ENCODE results near the gene CHST6. TPM values are rescaled to one million over a fixed set of nuclear protein-coding genes. Genes with fewer than 3 reads are reported as not detected.
A peak's percentile ranks its signal among the peaks of the same experiment; 100 is the strongest.

The CHST6 gene
- total and polyA plus RNA-seq, 2 donors (not counting 3 experiments of a cell fraction or from before 2014, with no cell fraction given): 0.26 to 0.60 TPM

- TSS peak; percentile 83 for BruUV-seq (replicated peaks)
- intact Hi-C loops (cut with micrococcal nuclease) (loop anchor here (1.0 kb wide), 2 partner anchors 30 to 189 kb away; partner anchors contain the start of genes ADAT1 and TMEM170A), dilution Hi-C loops (cut with MboI; ENCODE audit: extremely low pct_ligation_motif_present, low sequenced_read_pairs) (no loop called here)
- peak overlapping the region; percentile 99 for H3K9ac ChIP-seq (replicated peaks; ENCODE audit: extremely low read depth, insufficient read depth, low read length)
- H3K36me3 ChIP-seq (ENCODE audit: control insufficient read depth in 2 of 2, extremely low read depth in 1 of 2, insufficient read depth in 2 of 2, low read length in 2 of 2): no peaks in the 10 kb centered on the region
- H3K79me2 ChIP-seq (ENCODE audit: control insufficient read depth, insufficient read depth, low read length): peaks cover 20% of the 10 kb centered on the region
- peaks cover 10% of the 10 kb centered on the region for H3K4me1 ChIP-seq (ENCODE audit: control insufficient read depth, extremely low read depth, insufficient read depth, low read length)
- CTCF ChIA-PET: interaction anchor here (0.8 to 2.9 kb wide), 11 partner anchors 11 to 330 kb away, joined by 3 to 23 read pairs (median 4); partner anchors contain the start of gene TMEM170A
- H3K27ac ChIP-seq (ENCODE audit: insufficient read depth, low read depth, low read length): peak overlapping the region; percentile 91
- POLR2A ChIA-PET: interaction anchor here (0.6 to 1.3 kb wide), 7 partner anchors 22 to 189 kb away, joined by 3 to 4 read pairs (median 3); partner anchors contain the start of gene ADAT1
- peak overlapping the region; percentile 83 for H3K4me2 ChIP-seq (ENCODE audit: insufficient read depth, low read length)
- peak; percentile 97 for DNase-seq (ENCODE audit: low read depth, low spot score)
- no peak for FAIRE-seq
- H3K27me3 ChIP-seq (ENCODE audit: control insufficient read depth in 2 of 2, insufficient read depth in 2 of 2, low read length in 2 of 2): no peaks in the 10 kb centered on the region
- H3K9me3 ChIP-seq (replicated peaks; ENCODE audit: control insufficient read depth, insufficient read depth, low read length): no peaks in the 10 kb centered on the region
- TF ChIP-seq GATA2 (IDR thresholded peaks at IDR 0.05; ENCODE audit: insufficient read depth, insufficient read length, low read depth, low read length) (no peak), MYC (IDR thresholded peaks at IDR 0.05; ENCODE audit: low read depth, low read length) (no peak), CTCF (IDR thresholded peaks at IDR 0.05; ENCODE audit: extremely low read depth in 1 of 2, insufficient read depth in 1 of 2, low read depth in 1 of 2, low read length in 2 of 2) (no peak), POLR2A (IDR thresholded peaks at IDR 0.05; ENCODE audit: low read depth, low read length) (peak; percentile 15), MAX (IDR thresholded peaks at IDR 0.05; ENCODE audit: insufficient read depth, insufficient read length) (peak; percentile 87), EZH2 (IDR thresholded peaks at IDR 0.05; ENCODE audit: borderline replicate concordance, low read depth, low read length, severe bottlenecking) (no peak), FOS (IDR thresholded peaks at IDR 0.05; ENCODE audit: borderline replicate concordance, insufficient read depth, low read length) (no peak), POLR2AphosphoS5 (IDR thresholded peaks at IDR 0.05; ENCODE audit: insufficient read depth, low read depth, low read length) (no peak)
- peak overlapping the region; percentile 26 to 81 (median 72) for H3K4me3 ChIP-seq (replicated peaks in 1 of 3; ENCODE audit: insufficient read depth in 1 of 3, low read depth in 1 of 3, low read length in 3 of 3)
- peak overlapping the region; percentile 33 for H2AFZ ChIP-seq (ENCODE audit: low read depth, low read length)
- no peaks in the 10 kb centered on the region for H3K9me1 ChIP-seq (replicated peaks; ENCODE audit: control insufficient read depth, extremely low read depth, insufficient read depth, low read length)
- H4K20me1 ChIP-seq (replicated peaks; ENCODE audit: control insufficient read depth, extremely low read depth, insufficient read depth, low read length): no peaks in the 10 kb centered on the region
Observed at GRCh38 chr16:75433732-75434413, 61.4 kb downstream of the CHST6 start.
